Measurements from ENCODE around the gene THAP12.

GRCh38 chr11:76408171-76408965 is 27.4 kb upstream of the THAP12 start:
- TF ChIP-seq MATR3 (CRISPR knock-in tag; IDR thresholded peaks at IDR 0.05): no peak
- no peak for TF ChIP-seq FOXM1 (CRISPR knock-in tag; IDR thresholded peaks at IDR 0.05)
- TF ChIP-seq AHR (CRISPR knock-in tag; IDR thresholded peaks at IDR 0.05): no peak
- TF ChIP-seq ZFX (CRISPR knock-in tag; IDR thresholded peaks at IDR 0.05; ENCODE audit: low read depth): no peak
- no peak for TF ChIP-seq MED13 (CRISPR knock-in tag; IDR thresholded peaks at IDR 0.05)
- TF ChIP-seq XRCC5 (optimal IDR thresholded peaks at IDR 0.05; ENCODE audit: low read length): no peak
- no peak for TF ChIP-seq FOXJ3 (CRISPR knock-in tag; IDR thresholded peaks at IDR 0.05; ENCODE audit: borderline replicate concordance)
- TF ChIP-seq POLR2A (IDR thresholded peaks at IDR 0.05; ENCODE audit: insufficient read depth in 1 of 2, low read depth in 2 of 2, low read length in 2 of 2): no peak
- TF ChIP-seq CBFB (CRISPR knock-in tag; IDR thresholded peaks at IDR 0.05): no peak
- TF ChIP-seq SIN3A (IDR thresholded peaks at IDR 0.05; ENCODE audit: borderline replicate concordance, low read depth, low read length): no peak
- TF ChIP-seq, protein P1, sequence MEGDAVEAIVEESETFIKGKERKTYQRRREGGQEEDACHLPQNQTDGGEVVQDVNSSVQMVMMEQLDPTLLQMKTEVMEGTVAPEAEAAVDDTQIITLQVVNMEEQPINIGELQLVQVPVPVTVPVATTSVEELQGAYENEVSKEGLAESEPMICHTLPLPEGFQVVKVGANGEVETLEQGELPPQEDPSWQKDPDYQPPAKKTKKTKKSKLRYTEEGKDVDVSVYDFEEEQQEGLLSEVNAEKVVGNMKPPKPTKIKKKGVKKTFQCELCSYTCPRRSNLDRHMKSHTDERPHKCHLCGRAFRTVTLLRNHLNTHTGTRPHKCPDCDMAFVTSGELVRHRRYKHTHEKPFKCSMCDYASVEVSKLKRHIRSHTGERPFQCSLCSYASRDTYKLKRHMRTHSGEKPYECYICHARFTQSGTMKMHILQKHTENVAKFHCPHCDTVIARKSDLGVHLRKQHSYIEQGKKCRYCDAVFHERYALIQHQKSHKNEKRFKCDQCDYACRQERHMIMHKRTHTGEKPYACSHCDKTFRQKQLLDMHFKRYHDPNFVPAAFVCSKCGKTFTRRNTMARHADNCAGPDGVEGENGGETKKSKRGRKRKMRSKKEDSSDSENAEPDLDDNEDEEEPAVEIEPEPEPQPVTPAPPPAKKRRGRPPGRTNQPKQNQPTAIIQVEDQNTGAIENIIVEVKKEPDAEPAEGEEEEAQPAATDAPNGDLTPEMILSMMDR (CRISPR knock-in tag; IDR thresholded peaks at IDR 0.05): no peak
- no peak for TF ChIP-seq ZNF274 (CRISPR knock-in tag; IDR thresholded peaks at IDR 0.05)
- TF ChIP-seq CEBPG (CRISPR knock-in tag; IDR thresholded peaks at IDR 0.05): no peak

Data from HepG2 (cell line).